HepG2 (cell line): ENCODE data around the gene NTN4. TPM values are rescaled to one million over a fixed set of nuclear protein-coding genes. Genes with fewer than 3 reads are reported as not detected.
A peak's percentile ranks its signal among the peaks of the same experiment; 100 is the strongest.

Source experiments
- ATAD3A ChIP-seq: sonication (generic); formaldehyde crosslinking; IDR thresholded peaks from 2 replicates; pipeline ENCODE4 v1.4.0; 2020; ENCODE audit warnings: missing genetic modification reagents
- BCL3 ChIP-seq: sonication (generic); formaldehyde crosslinking; IDR thresholded peaks from 2 replicates; pipeline ENCODE4 v1.5.1; 2020; ENCODE audit warnings: mild to moderate bottlenecking, missing genetic modification reagents, moderate library complexity
- IKZF1 ChIP-seq: fragments of 450-650 bp; IDR thresholded peaks from 2 replicates; pipeline ENCODE4 v1.7.1; 2016
- KLF16 ChIP-seq, 2 experiments: sonication (generic) in 1 of 2; formaldehyde crosslinking in 1 of 2; IDR thresholded peaks; 2 replicates each; pipeline versions ENCODE4 v1.6.1 to v1.8.0; 2016 to 2023; ENCODE audit warnings: missing genetic modification reagents in 2 of 2, missing compliant biosample characterization in 1 of 2
- PBX2 ChIP-seq: IDR thresholded peaks from 2 replicates; pipeline ENCODE4 v1.6.1; 2016; ENCODE audit warnings: control low read depth
- PCBP1 ChIP-seq: fragments of 200-400 bp; formaldehyde crosslinking; IDR thresholded peaks from 2 replicates; pipeline ENCODE4 v1.6.1; 2017; ENCODE audit warnings: mild to moderate bottlenecking, low read depth, low read length, borderline replicate concordance
- PLSCR1 ChIP-seq: sonication (generic); formaldehyde crosslinking; IDR thresholded peaks from 2 replicates; pipeline ENCODE4 v1.5.0; 2020; ENCODE audit warnings: missing genetic modification reagents, mild to moderate bottlenecking, borderline replicate concordance
- RBM39 ChIP-seq: fragments of 200-400 bp; formaldehyde crosslinking; IDR thresholded peaks from one replicate; pipeline ENCODE4 v1.6.1; 2018; ENCODE audit warnings: antibody characterized with exemption, mild to moderate bottlenecking, low read depth, low read length; ENCODE audit not compliant: poor library complexity, severe bottlenecking
- RCOR2 ChIP-seq: IDR thresholded peaks from 2 replicates; pipeline ENCODE4 v1.6.1; 2016; ENCODE audit warnings: missing biosample characterization, missing genetic modification reagents
- YEATS2 ChIP-seq: sonication (generic); formaldehyde crosslinking; IDR thresholded peaks from 2 replicates; pipeline ENCODE4 v1.4.0; 2020; ENCODE audit warnings: missing genetic modification reagents, borderline replicate concordance
- ZBTB44 ChIP-seq: sonication (generic); formaldehyde crosslinking; IDR thresholded peaks from 2 replicates; pipeline ENCODE4 v1.4.0; 2020; ENCODE audit warnings: missing genetic modification reagents
- ZNF224 ChIP-seq: sonication (generic); formaldehyde crosslinking; IDR thresholded peaks from 2 replicates; pipeline ENCODE4 v1.5.0; 2020; ENCODE audit warnings: mild to moderate bottlenecking, missing genetic modification reagents
- ZNF234 ChIP-seq: sonication (generic); formaldehyde crosslinking; conservative IDR thresholded peaks from 2 replicates; pipeline ENCODE4 v1.5.1; 2020; ENCODE audit warnings: mild to moderate bottlenecking, missing genetic modification reagents
- ZNF292 ChIP-seq: sonication (generic); formaldehyde crosslinking; IDR thresholded peaks from 2 replicates; pipeline ENCODE4 v1.8.1; 2022; ENCODE audit warnings: mild to moderate bottlenecking, low read depth, missing genetic modification reagents, borderline replicate concordance
- ZNF343 ChIP-seq: sonication (generic); formaldehyde crosslinking; IDR thresholded peaks from 2 replicates; pipeline ENCODE4 v1.4.0; 2020; ENCODE audit warnings: mild to moderate bottlenecking, missing genetic modification reagents
- ZNF609 ChIP-seq: sonication (generic); formaldehyde crosslinking; IDR thresholded peaks from 2 replicates; pipeline ENCODE4 v1.4.0; 2020; ENCODE audit warnings: mild to moderate bottlenecking, missing genetic modification reagents, borderline replicate concordance
- ZNF704 ChIP-seq: sonication (generic); formaldehyde crosslinking; IDR thresholded peaks from 2 replicates; pipeline ENCODE4 v1.8.1; 2023; ENCODE audit warnings: mild to moderate bottlenecking, inconsistent platforms, moderate library complexity, missing genetic modification reagents, borderline replicate concordance
- ZSCAN12 ChIP-seq: sonication (generic); formaldehyde crosslinking; IDR thresholded peaks from 2 replicates; pipeline ENCODE4 v1.9.0; 2021; ENCODE audit warnings: mild to moderate bottlenecking, missing genetic modification reagents
- polyA plus RNA-seq, 8 experiments: library from polyadenylated mRNA; depleted of rRNA in 3 of 8; stranded (reverse) in 7 of 8; unstranded in 1 of 8; fragments of >200 nt; fragmentation: Illumina TruSeq in 4 of 8; extraction: Trizol in 4 of 8; gene quantifications; 2 replicates each; pipeline versions ENCODE4 v1.2.1 to v1.2.3, GENCODE V29; 2011 to 2016; ENCODE audit warnings: low read depth in 4 of 8, missing spikeins in 1 of 8, mixed read lengths in 1 of 8; ENCODE audit not compliant: insufficient read depth in 1 of 8
- total RNA-seq, 5 experiments: library from RNA; depleted of rRNA; stranded (reverse); fragments of >200 nt; fragmentation: Illumina TruSeq; extraction: Trizol; gene quantifications; 2 replicates each; pipeline ENCODE4 v1.2.3, GENCODE V29; 2016; ENCODE audit warnings: low read depth in 1 of 5

NTN4 gene
- total and polyA plus RNA-seq, 2 of the 13 experiments (the other 11 are each of a cell fraction or from before 2014, with no cell fraction given) = 7.8 to 11.5 TPM

GRCh38 chr12:95738024-95738611 is 52.4 kb downstream of the NTN4 start (continued):
- no peak for TF ChIP-seq ZNF704 (CRISPR knock-in tag)
- no peak for TF ChIP-seq ZBTB44 (CRISPR knock-in tag)
- no peak for TF ChIP-seq ZNF234 (CRISPR knock-in tag)
- TF ChIP-seq BCL3 = 0 out of 2 replicates have a peak, but pooled peaks have one; percentile 15
- no peak for TF ChIP-seq PBX2
- TF ChIP-seq RCOR2 (CRISPR knock-in tag) = peak; percentile 86
- peak; percentile 31; the same call in 1 of the 2 replicates for TF ChIP-seq YEATS2 (CRISPR knock-in tag)
- TF ChIP-seq PCBP1 = no peak
- no peak for TF ChIP-seq ZNF224 (CRISPR knock-in tag)
- peak; percentile 81; the same call in 1 of the 2 replicates for TF ChIP-seq ZNF609
- TF ChIP-seq ZSCAN12 (CRISPR knock-in tag) = no peak
- TF ChIP-seq PLSCR1 = no peak
- no peak for TF ChIP-seq RBM39
- no peak for TF ChIP-seq IKZF1
- peak in 1 of 2 experiments; percentile 49; a peak in 1 of 4 replicates for TF ChIP-seq KLF16 (CRISPR knock-in tag; IDR thresholded peaks at IDR 0.05)
- no peak for TF ChIP-seq ATAD3A
- peak; percentile 62; the same call in 1 of the 2 replicates for TF ChIP-seq ZNF292 (CRISPR knock-in tag)
- TF ChIP-seq ZNF343 (CRISPR knock-in tag) = 0 out of 2 replicates have a peak, but pooled peaks have one; percentile 41
